GM21825 (cell line): Measurements from ENCODE around the gene FHOD3.

Source experiments
- ATAC-seq: cut with Tn5 transposase; IDR thresholded peaks from one replicate; pipeline ENCODE4 v1.9.1; 2021; ENCODE audit warnings: mild to moderate bottlenecking, moderate library complexity; ENCODE audit not compliant: unreplicated experiment

The FHOD3 gene

DNA sequence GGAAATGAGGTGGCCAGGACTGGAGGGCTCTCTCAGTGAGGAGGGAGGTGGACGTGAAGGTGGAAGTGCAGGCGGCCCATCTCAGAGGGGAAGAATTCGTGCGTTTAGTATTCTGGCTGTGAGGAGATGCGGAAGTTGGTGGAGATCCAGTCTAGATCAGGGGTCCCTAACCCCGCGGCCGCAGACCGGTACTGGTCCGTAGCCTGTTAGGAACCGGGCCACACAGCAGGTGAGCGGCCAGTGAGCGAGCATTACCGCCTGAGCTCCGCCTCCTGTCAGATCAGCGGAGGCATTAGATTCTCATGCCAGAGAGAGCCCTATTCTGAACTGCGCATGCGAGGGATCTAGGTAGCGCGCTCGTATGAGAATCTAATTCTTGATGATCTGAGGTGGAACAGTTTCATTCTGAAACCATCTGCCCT, 1.6 kb upstream of the FHOD3 start:
- ATAC-seq: no peak

DNA sequence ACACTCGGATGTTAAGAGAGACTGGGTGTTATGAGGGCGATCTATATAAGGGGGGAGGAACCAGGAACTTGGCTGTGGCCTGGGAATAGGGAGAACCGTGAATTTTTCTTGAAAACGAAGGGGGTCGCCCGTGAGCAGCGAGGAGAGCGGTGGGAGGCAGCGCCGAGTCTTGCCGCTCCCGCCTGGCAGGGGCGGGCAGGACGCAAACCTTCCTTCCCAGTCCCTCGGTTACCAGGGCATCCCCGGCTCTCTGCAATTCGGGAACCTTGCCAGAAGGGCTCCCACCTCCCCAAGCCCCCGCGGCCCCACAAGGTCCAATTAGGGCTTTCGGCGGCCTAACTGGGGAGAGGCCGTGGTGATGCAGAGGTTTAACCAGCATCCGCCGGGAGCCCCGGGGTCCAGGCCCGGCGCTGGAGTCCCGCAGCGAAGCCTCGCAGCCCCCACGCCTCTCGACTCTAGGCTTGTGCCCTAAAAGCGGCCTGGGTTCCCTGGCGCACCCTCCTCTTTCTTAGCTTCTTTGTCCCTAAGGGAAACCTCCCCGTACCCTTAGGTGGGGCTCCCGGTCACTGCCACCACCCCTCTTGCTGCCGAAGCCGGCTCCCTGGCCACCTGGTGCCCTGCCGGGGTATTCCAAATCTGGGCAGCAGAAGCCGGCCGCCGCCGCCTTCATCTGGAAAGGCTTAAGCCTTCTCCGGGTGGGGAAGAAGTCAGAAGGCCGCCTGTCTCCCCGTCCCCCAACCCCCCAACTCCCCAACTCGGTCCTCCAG, 680 bp upstream of the FHOD3 start:
- peak; percentile 5 for ATAC-seq

DNA sequence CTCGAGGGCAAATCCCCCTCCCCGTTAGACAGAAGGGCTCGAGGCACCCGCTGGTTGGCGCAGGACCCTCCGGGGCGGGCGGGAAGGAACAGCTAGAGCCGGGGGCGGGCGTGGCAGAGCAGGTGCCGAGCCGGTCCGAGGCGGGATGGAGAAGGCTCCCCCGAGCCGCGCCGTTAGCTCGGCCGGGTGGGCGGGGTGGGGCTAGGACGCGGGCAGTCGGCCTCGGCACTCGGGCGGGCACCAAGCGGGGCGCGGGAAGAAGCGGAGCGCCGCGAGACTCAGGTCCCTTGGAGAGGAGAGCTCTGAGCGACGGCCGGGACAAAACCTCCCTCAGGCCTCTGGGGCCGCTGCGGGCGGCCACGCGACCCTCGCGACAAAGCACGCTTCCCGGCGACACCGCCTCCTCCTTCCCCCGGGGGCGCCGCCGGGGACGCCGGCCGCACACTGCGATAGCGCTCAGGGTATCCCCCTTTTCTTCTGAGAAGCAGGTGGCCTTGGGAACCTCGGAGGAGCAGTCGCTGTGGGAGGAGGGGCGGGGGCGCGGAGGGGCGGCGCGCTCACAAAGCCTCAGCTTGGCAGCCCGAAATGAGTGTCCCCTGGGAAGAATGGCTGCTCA, 721 bp downstream of the FHOD3 start:
- ATAC-seq: no peak

DNA sequence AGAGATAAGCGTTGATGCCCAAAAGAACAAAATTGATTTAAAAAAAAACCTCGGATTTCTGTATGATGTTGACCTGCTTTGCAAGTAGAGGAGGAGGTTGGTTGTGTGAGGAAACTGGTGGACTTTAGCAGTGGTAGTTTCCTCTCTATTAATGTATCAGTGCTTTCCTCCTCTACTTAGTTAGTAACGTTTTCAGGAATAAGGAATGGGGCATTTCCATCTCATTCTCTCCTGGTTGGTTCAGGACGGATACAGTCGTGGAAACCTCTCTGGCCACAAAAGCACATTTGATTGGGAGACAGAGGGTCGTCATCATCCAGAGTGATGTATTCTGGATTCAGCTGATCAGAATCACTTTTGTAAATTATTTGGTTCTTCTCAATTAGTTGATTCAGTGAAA, 1.5 kb downstream of the FHOD3 start:
- no peak for ATAC-seq

DNA sequence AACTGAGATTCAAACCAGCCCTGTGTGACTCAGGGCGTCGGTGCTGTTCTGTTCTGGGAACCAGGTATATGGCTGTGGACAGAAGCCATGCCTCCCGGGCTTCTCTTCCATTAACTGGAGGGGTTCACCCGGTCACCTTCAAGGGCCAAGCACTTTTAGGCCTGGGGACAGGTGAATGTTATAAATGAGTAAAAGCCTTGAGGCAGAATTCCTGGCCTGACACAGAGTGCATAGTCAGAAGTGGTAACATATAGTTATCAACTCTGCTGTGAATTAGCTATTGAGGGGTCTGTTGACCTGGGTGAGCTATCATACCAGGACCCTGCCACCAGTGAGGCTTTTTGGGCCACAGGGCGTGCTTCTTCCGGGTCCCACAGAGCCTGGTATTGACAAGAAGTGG, 2.7 kb downstream of the FHOD3 start:
- no peak for ATAC-seq

DNA sequence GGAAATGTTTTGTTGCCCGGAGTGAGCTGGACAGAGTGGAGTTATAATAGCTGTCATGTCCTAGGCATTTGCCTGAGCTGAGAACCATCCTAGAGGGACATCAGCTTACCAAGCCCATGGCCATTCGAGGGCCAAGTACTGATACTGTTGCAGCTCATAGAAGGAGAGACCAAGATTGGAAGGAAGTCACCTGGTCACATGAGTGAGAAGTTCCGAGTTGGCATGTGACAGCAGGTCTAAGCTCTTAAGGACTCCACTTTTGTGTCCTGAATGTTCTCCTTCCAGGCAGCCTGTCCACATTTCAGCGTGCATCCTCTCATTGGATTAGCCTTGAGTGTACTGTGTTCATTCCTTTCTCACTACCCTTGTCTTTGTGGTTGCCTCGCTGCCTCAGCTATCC, 4.4 kb downstream of the FHOD3 start:
- ATAC-seq: no peak

DNA sequence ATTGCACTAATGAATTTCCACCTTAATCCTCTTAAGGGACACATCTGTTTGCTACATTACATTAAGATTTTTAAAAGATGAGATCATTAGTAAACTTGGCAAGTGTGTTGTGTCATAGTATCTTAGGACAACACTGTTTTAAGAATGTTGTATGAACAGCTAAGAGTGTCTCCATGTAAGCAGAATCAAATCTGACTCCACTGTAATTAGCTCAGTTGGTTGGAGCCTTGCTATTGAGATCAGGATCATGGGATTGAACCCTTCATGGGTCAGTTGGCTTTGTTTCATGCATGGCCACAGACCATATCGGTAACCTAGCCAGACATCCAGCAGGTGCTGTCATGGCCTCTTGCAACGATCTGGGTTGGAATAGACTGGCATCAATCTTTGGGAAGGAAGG, 5.2 kb downstream of the FHOD3 start:
- no peak for ATAC-seq

DNA sequence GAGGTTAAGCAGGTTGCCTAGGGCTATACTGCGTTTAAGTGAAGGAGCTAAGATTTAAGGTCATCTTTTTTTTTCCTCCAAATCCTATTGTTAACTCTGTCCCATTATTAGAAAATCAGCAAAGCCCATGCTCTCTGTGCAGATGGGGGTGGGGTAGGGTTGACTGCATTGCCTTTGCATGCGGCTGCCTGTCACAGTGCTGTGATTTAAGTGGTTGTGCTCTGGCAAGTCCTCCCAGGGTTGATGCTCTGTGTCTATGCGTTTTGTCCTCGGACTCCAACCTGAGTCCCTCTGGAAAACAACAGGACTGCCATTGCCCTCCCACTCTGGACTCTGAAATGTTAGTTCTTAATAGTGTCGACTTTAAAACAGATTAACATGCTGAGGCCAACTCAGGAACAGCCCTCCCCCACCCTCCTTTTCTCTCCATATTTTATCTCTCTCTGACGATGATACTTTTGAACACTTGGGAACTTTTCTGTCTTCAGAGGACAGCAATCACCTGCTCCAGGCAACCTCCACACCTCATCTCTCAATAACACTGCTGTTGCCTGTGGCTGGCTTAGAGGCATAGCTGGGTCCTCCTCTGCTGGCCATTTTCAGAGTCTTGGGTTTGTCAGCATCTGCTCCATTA, 5.8 kb downstream of the FHOD3 start:
- no peak for ATAC-seq

DNA sequence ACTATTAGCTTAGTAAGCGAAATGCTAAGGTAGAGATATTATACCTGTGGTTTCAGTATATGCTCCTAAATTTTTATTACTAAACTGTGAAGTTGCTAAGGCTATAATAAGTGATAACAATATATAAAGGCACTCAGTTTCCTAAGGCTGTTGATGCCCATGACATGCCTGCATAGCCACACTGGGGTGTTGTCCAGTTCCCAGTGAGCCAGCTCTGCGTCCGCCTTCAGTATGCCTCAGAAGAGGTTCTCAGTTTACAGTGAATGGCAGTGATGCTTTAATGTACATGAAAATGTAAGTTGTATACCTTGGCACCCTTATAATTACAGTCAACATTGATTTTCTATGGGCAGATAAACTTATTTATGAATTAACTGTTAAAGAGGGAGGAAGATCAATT, 7.2 kb downstream of the FHOD3 start:
- no peak for ATAC-seq

DNA sequence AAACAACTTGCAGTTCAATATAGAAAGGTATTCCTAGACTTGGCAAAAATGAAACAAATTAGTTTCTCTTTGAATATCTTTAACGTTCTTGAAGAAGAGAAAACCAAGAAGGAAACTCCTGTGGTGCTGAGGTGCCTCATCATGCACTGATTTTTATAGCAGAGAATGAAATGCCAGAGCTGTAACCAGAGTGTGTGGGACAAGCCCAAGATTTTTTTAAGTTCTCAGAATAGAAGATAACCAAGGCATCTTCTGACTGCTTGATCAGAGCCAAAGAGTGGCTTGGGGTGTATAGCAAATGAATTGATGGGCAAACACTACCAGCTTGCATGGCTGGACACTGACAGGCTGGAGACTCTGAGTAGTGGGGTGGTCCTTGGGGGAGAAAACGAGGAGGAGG, 7.9 kb downstream of the FHOD3 start:
- no peak for ATAC-seq

DNA sequence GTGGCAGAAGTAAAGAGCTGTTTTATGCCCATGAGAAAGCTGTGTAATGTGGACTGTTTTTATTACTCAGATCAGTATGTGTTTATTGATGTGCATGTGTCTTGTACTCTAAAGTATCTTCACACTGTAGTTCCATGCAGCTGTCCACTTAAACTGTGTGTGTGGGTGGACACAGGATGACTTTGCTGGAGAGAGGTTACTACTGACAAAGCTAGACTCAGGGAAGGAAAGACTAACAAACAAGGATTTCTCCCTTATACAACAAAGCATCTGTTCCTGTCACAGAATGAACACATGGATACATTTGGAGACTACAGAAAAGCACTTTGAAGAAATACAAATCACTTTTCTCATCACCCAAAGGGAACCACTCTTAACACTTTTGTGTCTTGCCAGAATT, 10.0 kb downstream of the FHOD3 start:
- ATAC-seq: no peak

DNA sequence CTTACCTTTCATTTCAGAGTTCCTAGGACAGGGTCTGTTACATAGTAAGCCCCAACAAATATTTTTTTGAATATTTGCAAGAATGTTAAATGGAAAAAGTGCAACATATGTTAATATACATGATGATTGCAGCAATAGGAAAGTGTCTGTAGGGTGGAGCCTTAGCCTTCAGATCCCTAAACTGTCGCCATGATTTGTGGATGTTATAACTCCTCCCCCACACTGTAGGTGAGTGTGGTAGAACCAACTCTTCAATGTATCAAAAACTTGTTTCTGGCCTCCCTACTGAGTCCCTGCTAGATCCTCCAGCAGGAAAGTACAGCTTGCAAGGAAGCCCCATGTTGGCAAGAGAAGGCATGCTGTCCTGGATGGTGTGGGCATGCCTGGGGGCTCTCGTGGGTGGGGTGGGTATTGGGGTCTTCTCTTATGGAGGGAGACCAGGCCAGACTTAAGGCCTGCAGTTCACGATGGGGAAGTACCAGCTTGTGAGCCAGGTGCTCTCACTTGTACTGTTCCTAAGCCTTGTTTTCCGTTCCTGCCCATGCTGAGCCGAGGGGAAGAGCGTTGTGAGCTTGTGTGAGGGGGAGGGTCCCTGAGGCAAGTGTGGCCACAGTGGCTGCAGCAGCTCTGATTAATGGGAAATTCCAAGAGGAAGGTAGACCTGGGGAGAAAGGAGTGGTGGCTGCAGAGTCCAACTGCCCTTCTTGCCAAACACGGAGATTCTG, 11.4 kb downstream of the FHOD3 start:
- ATAC-seq: no peak

DNA sequence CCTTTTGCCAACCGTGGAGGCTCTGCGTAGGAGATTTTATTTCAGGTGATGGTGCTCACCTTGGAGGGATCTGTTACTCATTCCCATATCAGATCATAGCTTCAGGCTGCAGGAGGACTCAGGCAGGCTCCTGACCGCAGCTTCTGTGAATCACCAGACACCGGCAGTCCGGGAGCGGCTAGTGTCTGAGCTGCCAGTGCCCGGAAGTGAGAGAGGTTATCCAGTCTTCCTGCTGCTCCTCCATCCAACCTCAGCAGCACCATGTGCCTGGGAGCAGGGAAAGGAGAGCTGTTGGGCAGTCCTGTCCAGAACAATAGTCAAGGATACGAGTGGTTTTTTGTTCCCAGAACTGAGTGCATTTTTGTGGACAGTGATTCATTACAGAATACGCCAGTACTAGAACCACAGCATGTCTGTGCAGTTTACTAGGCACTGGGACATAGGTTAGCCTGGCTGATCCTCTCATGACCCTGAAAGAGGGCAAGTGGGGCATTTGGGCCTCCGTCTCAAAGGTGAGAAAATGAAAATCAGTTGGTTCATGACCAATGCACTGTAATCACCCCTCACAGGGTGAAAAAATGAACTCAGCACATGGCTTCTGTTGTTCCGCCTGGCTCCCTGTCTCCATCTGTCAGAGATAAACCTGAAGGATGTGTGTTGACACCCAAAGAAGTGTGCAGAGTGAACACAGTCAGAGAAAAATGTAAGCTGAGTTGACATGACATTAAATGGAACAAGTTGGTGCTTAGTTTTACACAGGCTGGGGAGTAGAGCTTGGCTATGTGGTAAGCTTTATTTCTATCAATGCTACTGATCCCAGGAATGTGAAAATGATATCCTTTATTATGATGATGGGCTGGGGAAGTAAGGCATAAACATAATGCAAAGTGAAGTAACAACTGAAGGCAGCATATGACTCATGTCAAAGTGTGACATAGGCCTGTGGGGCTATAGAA, 12.2 kb downstream of the FHOD3 start:
- no peak for ATAC-seq

DNA sequence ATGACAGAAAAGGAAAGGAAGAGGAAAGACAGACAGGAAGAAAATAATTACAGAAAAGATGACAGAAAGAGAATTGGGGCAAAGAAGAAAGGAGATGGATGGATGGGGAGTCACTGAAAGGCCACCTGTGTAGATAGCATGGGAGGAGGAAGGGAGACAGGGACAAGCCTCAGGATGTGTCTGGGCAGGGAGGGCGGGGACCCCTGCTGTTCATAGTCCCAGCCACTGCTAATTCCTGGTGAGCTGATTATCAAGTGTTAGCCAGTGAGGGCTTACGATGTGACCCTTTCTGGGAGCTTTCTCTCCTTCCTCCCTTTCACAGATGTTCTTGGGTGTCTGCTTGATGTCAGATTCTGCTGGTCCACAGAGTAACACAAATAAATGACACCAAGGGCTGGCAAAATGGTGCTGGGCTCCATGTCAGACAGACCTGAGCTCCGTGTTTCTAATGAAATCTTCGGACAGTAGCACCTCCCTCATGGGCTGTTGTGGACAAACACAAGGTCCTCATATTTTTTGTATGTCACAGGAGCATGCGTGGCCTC, 13.6 kb downstream of the FHOD3 start:
- no peak for ATAC-seq

DNA sequence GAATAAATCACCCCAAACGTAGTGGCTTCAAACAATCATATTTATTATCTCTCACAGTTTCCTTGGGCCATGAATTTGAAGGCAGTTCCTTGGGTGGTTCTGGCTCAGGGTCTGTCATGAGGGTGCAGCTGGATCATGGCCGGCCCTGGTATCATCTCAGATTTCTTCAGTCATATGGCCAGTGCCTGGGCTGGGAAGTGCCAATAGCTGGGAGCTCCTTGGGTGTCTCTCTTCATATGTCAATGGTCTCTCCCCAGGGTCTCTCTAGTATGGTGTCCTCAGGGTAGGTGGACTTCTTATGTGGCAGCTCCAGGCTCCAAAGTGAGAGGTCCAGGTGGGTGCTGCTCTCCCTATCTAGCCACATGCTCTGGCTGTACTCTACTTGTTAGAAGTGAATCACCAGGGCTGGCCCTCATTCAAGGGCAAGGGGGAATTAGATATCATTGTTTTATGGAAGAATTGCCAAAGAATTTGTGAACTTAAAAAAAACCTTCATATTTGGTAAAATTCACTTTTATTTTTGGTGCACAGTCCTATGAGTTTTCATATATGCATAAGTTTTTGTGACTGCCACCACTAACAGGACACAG, 15.4 kb downstream of the FHOD3 start:
- no peak for ATAC-seq

DNA sequence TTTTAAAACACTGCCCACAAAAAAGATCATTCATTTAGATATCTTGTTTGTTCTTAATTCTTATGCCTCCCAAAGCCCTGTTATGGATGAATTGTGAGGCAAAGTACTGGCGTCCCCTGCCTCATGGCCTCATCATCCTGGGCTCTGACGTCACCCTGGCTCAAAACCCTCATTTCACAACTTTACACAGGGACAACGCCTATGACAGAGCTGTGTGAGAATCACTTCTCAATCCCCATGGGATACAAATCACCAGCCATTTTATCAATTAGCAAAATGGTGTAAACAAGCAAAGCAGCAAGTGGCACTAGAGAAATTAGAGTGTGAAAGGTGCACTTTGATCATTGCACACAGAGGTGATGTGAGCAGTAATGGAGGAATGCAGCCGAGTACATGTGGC, 16.6 kb downstream of the FHOD3 start:
- no peak for ATAC-seq

DNA sequence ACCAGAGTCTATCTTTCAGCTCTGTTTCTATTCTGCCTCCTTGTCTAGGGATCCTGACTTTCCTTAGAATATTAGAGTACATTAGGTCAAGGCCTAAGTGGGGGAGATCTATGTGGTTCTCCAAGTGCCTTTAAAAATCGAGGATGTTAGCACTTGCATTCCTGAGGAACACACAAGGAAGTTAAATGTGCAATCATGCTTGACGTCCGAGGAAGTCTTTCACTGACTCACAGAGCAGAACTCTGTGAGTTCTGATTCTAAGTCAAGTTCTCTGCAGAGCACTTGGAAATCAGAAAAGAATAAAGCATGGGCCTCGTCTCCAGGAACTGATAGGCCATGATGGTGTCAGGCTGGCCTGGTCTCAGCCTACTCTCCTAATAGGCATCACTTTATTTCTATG, 17.2 kb downstream of the FHOD3 start:
- ATAC-seq: no peak

DNA sequence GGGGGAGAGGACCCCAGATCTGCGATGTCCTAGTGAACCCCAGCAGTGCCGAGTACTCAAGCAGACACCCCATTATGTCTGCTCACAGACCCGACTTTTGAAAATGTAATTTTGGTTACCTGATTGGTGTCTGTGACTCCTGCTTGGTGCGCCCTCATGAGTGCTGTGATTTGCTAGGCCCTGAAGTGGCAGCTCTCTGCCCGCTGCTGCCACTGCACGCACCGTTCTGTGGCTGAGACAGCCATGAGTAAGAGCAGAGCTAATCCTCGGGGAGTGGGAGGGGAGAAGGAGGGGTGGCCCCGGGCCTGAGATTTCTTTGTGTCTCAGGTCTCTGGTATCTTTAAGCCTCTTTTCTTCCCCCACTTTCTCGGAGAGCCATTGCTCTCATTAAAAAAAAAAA, 18.2 kb downstream of the FHOD3 start:
- no peak for ATAC-seq

DNA sequence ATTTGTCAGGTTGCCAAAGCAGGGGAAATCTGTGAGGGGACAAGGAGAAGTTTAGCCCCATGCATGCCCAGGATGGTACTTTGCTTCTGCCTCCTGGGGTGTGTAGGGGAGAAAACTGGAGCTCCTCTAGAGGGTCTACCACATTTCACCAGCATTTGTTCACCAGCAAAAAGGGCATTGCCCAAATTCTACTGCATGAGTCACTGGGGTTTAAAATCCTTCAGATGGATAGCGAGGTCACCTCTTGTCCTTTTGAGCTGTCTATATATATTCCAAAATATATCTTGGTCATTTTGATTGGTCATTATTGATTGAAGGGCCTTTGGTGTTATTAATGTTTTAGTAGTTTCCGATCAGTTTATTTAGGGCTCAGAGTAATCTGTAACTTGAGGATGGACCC, 18.7 kb downstream of the FHOD3 start:
- no peak for ATAC-seq
